Right lobe of liver (tissue), 4 donors: Measurements from ENCODE around the gene OGT.

Experiments
- POLR2A ChIP-seq: fragments of 450-650 bp; IDR thresholded peaks from one replicate; pipeline ENCODE4 v1.6.1; 2017; ENCODE audit warnings: antibody characterized with exemption, mild to moderate bottlenecking
- TF ChIP-seq, protein P1 (sequence below), 4 donors: fragments of 200-600 bp in 3 of 4; fragments of 450-650 bp in 1 of 4; IDR thresholded peaks; one replicate each; pipeline versions ENCODE4 v1.5.1 to v1.8.0; 2016 to 2022; ENCODE audit warnings: antibody characterized with exemption in 4 of 4, mild to moderate bottlenecking in 2 of 4
- donor health status: DM: no; HTN: no; CAD: no.
- donor health status: DM: no; HTN: no; CAD: no.
- donor health status: DM: no; HTN: yes; CAD: no.

DNA sequence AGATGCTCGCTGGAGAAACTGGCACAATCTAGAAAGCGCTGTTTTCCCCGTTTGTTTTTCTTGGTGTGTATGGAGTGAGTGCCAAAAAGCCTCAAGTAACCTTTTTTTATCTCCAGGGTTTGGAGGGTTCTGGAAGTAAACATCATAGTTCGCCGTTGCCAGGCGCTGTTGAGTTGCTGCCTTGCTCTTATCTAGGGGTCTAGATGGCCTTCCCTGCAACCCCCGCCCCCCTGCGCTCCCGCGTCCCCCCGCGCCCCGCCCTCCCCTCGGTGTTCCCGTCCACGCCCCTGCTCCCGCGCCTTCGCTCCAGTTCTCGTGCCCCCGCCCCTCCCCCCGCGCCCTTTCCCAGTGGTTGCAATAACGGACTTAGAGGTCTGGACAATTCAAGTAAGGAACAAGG is 44.8 kb downstream of the OGT start:
- TF ChIP-seq, protein P1, sequence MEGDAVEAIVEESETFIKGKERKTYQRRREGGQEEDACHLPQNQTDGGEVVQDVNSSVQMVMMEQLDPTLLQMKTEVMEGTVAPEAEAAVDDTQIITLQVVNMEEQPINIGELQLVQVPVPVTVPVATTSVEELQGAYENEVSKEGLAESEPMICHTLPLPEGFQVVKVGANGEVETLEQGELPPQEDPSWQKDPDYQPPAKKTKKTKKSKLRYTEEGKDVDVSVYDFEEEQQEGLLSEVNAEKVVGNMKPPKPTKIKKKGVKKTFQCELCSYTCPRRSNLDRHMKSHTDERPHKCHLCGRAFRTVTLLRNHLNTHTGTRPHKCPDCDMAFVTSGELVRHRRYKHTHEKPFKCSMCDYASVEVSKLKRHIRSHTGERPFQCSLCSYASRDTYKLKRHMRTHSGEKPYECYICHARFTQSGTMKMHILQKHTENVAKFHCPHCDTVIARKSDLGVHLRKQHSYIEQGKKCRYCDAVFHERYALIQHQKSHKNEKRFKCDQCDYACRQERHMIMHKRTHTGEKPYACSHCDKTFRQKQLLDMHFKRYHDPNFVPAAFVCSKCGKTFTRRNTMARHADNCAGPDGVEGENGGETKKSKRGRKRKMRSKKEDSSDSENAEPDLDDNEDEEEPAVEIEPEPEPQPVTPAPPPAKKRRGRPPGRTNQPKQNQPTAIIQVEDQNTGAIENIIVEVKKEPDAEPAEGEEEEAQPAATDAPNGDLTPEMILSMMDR (IDR thresholded peaks at IDR 0.05) = no peak
- no peak for TF ChIP-seq POLR2A
